Panc1 (cell line): ENCODE measurements around the gene CFAP251. TPM values are rescaled to one million over a fixed set of nuclear protein-coding genes. Genes with fewer than 3 reads are reported as not detected.

Experiments used
- ATAC-seq: fragments of 200-7000 bp; cut with Tn5 transposase; 2 replicates; pipeline ENCODE4 v1.9.1; 2020; ENCODE audit warnings: mild to moderate bottlenecking, moderate library complexity
- BruUV-seq: library from RNA; stranded (reverse); fragments of 400-500 nt; replicated peaks from 2 replicates; lab custom pipeline; 2021; lab: Mats Ljungman, UMichigan
- CTCF ChIA-PET: fragments of 300-600 bp; sonication (Branson Sonifier 250); formaldehyde crosslinking; loops from one replicate; lab custom pipeline; 2022; ENCODE audit warnings: antibody characterized with exemption; lab: Charles Lee
- POLR2A ChIA-PET: fragments of 300-600 bp; sonication (Branson Sonifier 250); formaldehyde crosslinking; loops from one replicate; lab custom pipeline; 2022; ENCODE audit warnings: antibody characterized with exemption; lab: Charles Lee
- DNase-seq: peaks from one replicate; pipeline ENCODE4 v3.0.0-alpha.2; 2010; ENCODE audit warnings: low read depth, low spot score
- H3K27ac ChIP-seq: 2 replicates; pipeline ENCODE4 v1.5.1; 2011; ENCODE audit warnings: mild to moderate bottlenecking, low read length, inconsistent platforms
- H3K27me3 ChIP-seq: fragments of 200-500 bp; sonication (Bioruptor generic); 2 replicates; pipeline ENCODE4 v1.6.0; 2014; ENCODE audit warnings: low read length, inconsistent platforms; ENCODE audit not compliant: control insufficient read depth, insufficient read depth
- H3K36me3 ChIP-seq: fragments of 200-500 bp; sonication (Bioruptor generic); 2 replicates; pipeline ENCODE4 v1.5.1; 2014; ENCODE audit warnings: inconsistent platforms, mild to moderate bottlenecking, low read length, moderate library complexity; ENCODE audit not compliant: control insufficient read depth, insufficient read depth
- H3K4me1 ChIP-seq: 2 replicates; pipeline ENCODE4 v1.5.1; 2011; ENCODE audit warnings: inconsistent platforms, mild to moderate bottlenecking, low read length, moderate library complexity; ENCODE audit not compliant: control insufficient read depth, insufficient read depth
- H3K4me3 ChIP-seq, 2 experiments: 2 replicates each; pipeline ENCODE4 v1.5.1; 2011 to 2012; ENCODE audit warnings: low read depth in 2 of 2, low read length in 2 of 2, mild to moderate bottlenecking in 2 of 2, inconsistent platforms in 1 of 2, moderate library complexity in 1 of 2
- H3K9me3 ChIP-seq: fragments of 200-500 bp; sonication (Bioruptor generic); 2 replicates; pipeline ENCODE4 v1.5.1; 2014; ENCODE audit warnings: low read depth, mild to moderate bottlenecking, inconsistent platforms, low read length, moderate library complexity; ENCODE audit not compliant: control insufficient read depth, insufficient read depth
- CTCF ChIP-seq: fragments of 450-650 bp; IDR thresholded peaks from 2 replicates; pipeline ENCODE4 v1.5.1; 2017; ENCODE audit warnings: mild to moderate bottlenecking
- POLR2AphosphoS5 ChIP-seq: IDR thresholded peaks from 2 replicates; pipeline ENCODE4 v1.6.1; 2012; ENCODE audit warnings: mild to moderate bottlenecking, low read depth, low read length, moderate library complexity
- REST ChIP-seq, 2 experiments: IDR thresholded peaks; 2 replicates each; pipeline ENCODE4 v1.6.1; 2011 to 2012; ENCODE audit warnings: low read depth in 2 of 2, control low read depth in 1 of 2, low read length in 1 of 2, mild to moderate bottlenecking in 1 of 2, moderate library complexity in 1 of 2; ENCODE audit not compliant: insufficient read depth in 1 of 2
- SIN3A ChIP-seq: IDR thresholded peaks from 2 replicates; pipeline ENCODE4 v1.6.1; 2012; ENCODE audit warnings: low read depth, mild to moderate bottlenecking, low read length, moderate library complexity, borderline replicate concordance; ENCODE audit not compliant: insufficient read depth
- TCF7L2 ChIP-seq: IDR thresholded peaks from 2 replicates; pipeline ENCODE4 v1.6.1; 2011; ENCODE audit warnings: mild to moderate bottlenecking, low read depth, low read length, inconsistent platforms
- in situ Hi-C: cut with HindIII; loops from 2 replicates; pipeline ENCODE4 v1.10.0; 2016; ENCODE audit warnings: low sequenced_read_pairs, low pct_unique_long_range_greater_than_20kb
- intact Hi-C: fragments of 100-400 bp; cut with micrococcal nuclease; formaldehyde crosslinking; loops from one replicate; pipeline ENCODE4 v1.10.0; 2022; ENCODE audit not compliant: unreplicated experiment
- total RNA-seq: library from RNA; stranded (reverse); gene quantifications from one replicate; pipeline ENCODE4 v1.2.1, GENCODE V29; 2021; ENCODE audit not compliant: unreplicated experiment

CFAP251 gene
- total RNA-seq, 1 experiment from 2014 or later: 4.2 TPM

GRCh38 chr12:121969726-121970125, 51.3 kb downstream of the CFAP251 start:
- Histone ChIP-seq H3K27ac (no peak overlapping the region), H3K4me1 (no peaks in the 10 kb centered on the region), H3K9me3 (no peaks in the 10 kb centered on the region), H3K36me3 (no peaks in the 10 kb centered on the region), H3K4me3 (no peak overlapping the region), H3K27me3 (no peaks in the 10 kb centered on the region)
- no peak for ATAC-seq
- intact Hi-C loops (no loop called here), in situ Hi-C loops (loop anchor here (5.0 kb wide), 1 partner anchor 48 kb away; no protein-coding TSS in a partner anchor)
- CTCF ChIA-PET: no interaction called here
- no peak for DNase-seq
- BruUV-seq: no TSS peak
- POLR2A ChIA-PET: no interaction called here
- TF ChIP-seq POLR2AphosphoS5: no peak
- TF ChIP-seq CTCF: no peak
- TF ChIP-seq TCF7L2: no peak
- no peak for TF ChIP-seq REST (IDR thresholded peaks at IDR 0.05; ENCODE audit: insufficient read depth in 1 of 2, low read depth in 2 of 2, low read length in 1 of 2)
- no peak for TF ChIP-seq SIN3A

GRCh38 chr12:121970581-121971300, 52.3 kb downstream of the CFAP251 start:
- H3K27ac ChIP-seq: no peak overlapping the region
- H3K9me3 ChIP-seq: no peaks in the 10 kb centered on the region
- no TSS peak for BruUV-seq
- ATAC-seq: no peak
- intact Hi-C loops: no loop called here
- no peak for DNase-seq
- no peaks in the 10 kb centered on the region for H3K27me3 ChIP-seq
- TF ChIP-seq POLR2AphosphoS5 (no peak), CTCF (no peak), TCF7L2 (no peak), REST (IDR thresholded peaks at IDR 0.05; ENCODE audit: insufficient read depth in 1 of 2, low read depth in 2 of 2, low read length in 1 of 2) (no peak), SIN3A (no peak)
- H3K4me1 ChIP-seq: no peaks in the 10 kb centered on the region
- no peaks in the 10 kb centered on the region for H3K36me3 ChIP-seq
- in situ Hi-C loops: no loop called here
- no peak overlapping the region for H3K4me3 ChIP-seq
- CTCF ChIA-PET: no interaction called here
- POLR2A ChIA-PET: interaction anchor here (0.6 kb wide), 1 partner anchor 30 kb away, joined by 12 read pairs; no protein-coding TSS in a partner anchor
